Measurements from ENCODE around the gene RIC3. TPM values are rescaled to one million over a fixed set of nuclear protein-coding genes. Genes with fewer than 3 reads are reported as not detected.

Gene RIC3
- total and polyA plus RNA-seq, 2 donors (not counting 3 experiments of a cell fraction or from before 2014, with no cell fraction given) = not detected

GRCh38 chr11:8149726-8150125, 19.1 kb downstream of the RIC3 start:
- BruUV-seq (replicated peaks) = no TSS peak
- CTCF ChIA-PET = no interaction called here

More at GRCh38 chr11:8149726-8150125, 19.1 kb downstream of the RIC3 start:
- Histone ChIP-seq H3K9me3 (replicated peaks; ENCODE audit: control insufficient read depth, insufficient read depth, low read length) (no peaks in the 10 kb centered on the region), H2AFZ (ENCODE audit: low read depth, low read length) (no peak overlapping the region), H4K20me1 (replicated peaks; ENCODE audit: control insufficient read depth, extremely low read depth, insufficient read depth, low read length) (no peaks in the 10 kb centered on the region), H3K79me2 (ENCODE audit: control insufficient read depth, insufficient read depth, low read length) (no peaks in the 10 kb centered on the region), H3K9ac (replicated peaks; ENCODE audit: extremely low read depth, insufficient read depth, low read length) (no peak overlapping the region), H3K9me1 (replicated peaks; ENCODE audit: control insufficient read depth, extremely low read depth, insufficient read depth, low read length) (no peaks in the 10 kb centered on the region), H3K4me1 (ENCODE audit: control insufficient read depth, extremely low read depth, insufficient read depth, low read length) (no peaks in the 10 kb centered on the region), H3K36me3 (ENCODE audit: control insufficient read depth in 2 of 2, extremely low read depth in 1 of 2, insufficient read depth in 2 of 2, low read length in 2 of 2) (no peaks in the 10 kb centered on the region), H3K4me3 (replicated peaks in 1 of 3; ENCODE audit: insufficient read depth in 1 of 3, low read depth in 1 of 3, low read length in 3 of 3) (no peak overlapping the region), H3K27me3 (ENCODE audit: control insufficient read depth in 2 of 2, insufficient read depth in 2 of 2, low read length in 2 of 2) (peaks cover 0 to 2% of the 10 kb centered on the region in 2 experiments), H3K4me2 (ENCODE audit: insufficient read depth, low read length) (no peak overlapping the region), H3K27ac (ENCODE audit: insufficient read depth, low read depth, low read length) (no peak overlapping the region)
- POLR2A ChIA-PET = no interaction called here
- dilution Hi-C loops (cut with MboI; ENCODE audit: extremely low pct_ligation_motif_present, low sequenced_read_pairs) (no loop called here), intact Hi-C loops (cut with micrococcal nuclease) (no loop called here)
- DNase-seq (ENCODE audit: low read depth, low spot score) = no peak
- FAIRE-seq = no peak
- TF ChIP-seq POLR2AphosphoS5 (IDR thresholded peaks at IDR 0.05; ENCODE audit: insufficient read depth, low read depth, low read length) (no peak), MYC (IDR thresholded peaks at IDR 0.05; ENCODE audit: low read depth, low read length) (no peak), POLR2A (IDR thresholded peaks at IDR 0.05; ENCODE audit: low read depth, low read length) (no peak), CTCF (IDR thresholded peaks at IDR 0.05; ENCODE audit: extremely low read depth in 1 of 2, insufficient read depth in 1 of 2, low read depth in 1 of 2, low read length in 2 of 2) (no peak), JUN (IDR thresholded peaks at IDR 0.05; ENCODE audit: borderline replicate concordance, insufficient read depth, insufficient read length, low read depth) (no peak), GATA2 (IDR thresholded peaks at IDR 0.05; ENCODE audit: insufficient read depth, insufficient read length, low read depth, low read length) (no peak), EZH2 (IDR thresholded peaks at IDR 0.05; ENCODE audit: borderline replicate concordance, low read depth, low read length, severe bottlenecking) (no peak), FOS (IDR thresholded peaks at IDR 0.05; ENCODE audit: borderline replicate concordance, insufficient read depth, low read length) (no peak)
- TF ChIP-seq, protein P1, sequence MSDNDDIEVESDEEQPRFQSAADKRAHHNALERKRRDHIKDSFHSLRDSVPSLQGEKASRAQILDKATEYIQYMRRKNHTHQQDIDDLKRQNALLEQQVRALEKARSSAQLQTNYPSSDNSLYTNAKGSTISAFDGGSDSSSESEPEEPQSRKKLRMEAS (IDR thresholded peaks at IDR 0.05; ENCODE audit: insufficient read depth, insufficient read length) = no peak
